GM18505 (cell line): ENCODE results near the gene HRC.
"Not testable (repeated sequence)": the region's sequence is repeated elsewhere in the genome, so short reads cannot be mapped to it uniquely, and the experiment has no call there.

Experiments
- ATAC-seq: cut with Tn5 transposase; IDR thresholded peaks from one replicate; pipeline ENCODE4 v1.9.1; 2021; ENCODE audit not compliant: unreplicated experiment
- POLR2A ChIP-seq: IDR thresholded peaks from 4 replicates; pipeline ENCODE4 v1.6.1; 2011; ENCODE audit warnings: borderline replicate concordance; ENCODE audit not compliant: insufficient read depth, insufficient read length; ENCODE audit errors: extremely low read depth

The HRC gene

DNA sequence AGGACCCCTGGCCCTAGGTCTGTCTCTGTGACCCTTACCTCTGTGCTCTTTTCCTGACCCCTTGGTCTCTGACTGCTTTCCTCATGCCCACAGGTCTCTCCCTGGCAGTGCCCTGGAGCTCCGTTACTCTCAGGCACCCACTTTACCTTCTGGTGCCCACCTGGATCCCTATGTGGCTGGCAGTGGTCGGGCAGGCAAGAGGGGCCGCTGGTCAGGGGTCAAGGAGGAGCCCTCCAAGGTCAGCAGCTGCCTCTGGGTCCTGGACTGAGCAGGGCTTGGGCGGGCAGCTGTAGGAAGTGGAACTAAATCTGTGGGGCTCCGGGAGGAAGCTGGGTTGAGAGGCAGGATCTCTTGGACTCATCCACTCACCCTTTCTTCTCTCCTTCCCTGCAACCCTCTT lies 19.5 kb downstream of the HRC start:
- no peak for ATAC-seq
- no peak for TF ChIP-seq POLR2A

DNA sequence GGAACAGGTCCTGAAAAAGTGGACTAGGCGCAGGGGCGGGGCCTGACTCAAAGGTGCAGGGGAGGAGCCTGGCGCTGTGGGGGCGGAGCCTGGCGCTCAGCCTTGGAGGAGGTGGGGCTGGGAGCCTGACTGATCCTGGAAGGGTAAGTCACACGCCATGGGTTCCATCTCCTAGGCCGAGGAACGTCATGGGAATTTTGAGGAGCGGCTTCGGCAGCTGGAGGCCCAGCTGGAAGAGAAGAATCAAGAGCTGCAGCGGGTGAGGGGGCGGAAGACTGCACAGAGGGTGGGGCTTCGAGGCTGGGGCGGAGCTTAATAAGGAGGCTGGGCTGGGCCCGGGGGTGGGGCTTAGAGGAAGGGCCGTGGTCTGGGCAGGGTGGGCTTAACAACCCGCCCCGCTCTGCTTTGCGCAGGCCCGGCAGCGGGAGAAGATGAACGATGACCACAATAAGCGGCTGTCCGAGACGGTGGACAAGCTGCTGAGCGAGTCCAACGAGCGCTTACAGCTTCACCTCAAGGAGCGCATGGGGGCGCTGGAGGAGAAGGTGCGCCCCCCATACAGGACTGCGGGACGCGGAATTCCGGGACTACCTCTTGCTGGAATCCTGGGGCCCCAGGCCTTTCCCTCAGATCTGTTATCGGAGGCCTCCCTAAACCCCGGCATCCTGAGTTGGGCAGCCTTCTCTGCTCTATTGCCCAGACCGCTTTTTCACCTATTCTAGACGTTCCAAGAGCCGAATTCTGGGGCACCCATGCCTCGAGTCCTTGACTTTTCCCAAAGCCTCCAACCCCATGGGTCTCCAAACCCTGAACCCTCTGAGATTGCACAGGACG lies 21.4 kb downstream of the HRC start:
- ATAC-seq, result no peak
- no peak for TF ChIP-seq POLR2A

DNA sequence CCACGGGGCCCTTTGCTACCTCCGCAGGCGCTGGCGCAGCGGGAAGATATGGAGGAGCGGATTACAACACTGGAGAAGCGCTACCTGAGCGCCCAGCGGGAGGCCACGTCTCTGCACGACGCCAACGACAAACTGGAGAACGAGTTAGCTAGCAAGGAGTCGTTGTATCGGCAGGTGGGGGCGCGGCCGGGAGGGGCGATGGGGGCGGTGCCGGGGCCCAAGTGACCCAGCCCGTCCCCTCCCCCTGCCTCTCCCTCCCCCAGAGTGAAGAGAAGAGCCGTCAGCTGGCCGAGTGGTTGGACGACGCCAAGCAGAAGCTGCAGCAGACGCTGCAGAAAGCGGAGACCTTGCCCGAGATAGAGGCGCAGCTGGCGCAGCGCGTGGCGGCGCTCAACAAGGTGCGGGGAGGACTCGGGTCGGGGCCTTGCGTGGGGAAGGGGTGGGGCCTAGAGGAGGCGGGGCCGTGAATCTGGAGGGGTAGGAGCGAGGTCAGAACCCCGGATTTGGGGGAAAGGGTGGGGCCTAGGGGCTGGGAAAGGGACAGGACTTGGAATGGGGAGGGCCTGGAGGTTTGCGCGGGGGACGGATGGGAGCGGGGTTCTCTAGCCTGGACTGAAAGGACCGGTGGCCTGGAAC lies 22.1 kb downstream of the HRC start:
- ATAC-seq, result no peak
- TF ChIP-seq POLR2A, result no peak

DNA sequence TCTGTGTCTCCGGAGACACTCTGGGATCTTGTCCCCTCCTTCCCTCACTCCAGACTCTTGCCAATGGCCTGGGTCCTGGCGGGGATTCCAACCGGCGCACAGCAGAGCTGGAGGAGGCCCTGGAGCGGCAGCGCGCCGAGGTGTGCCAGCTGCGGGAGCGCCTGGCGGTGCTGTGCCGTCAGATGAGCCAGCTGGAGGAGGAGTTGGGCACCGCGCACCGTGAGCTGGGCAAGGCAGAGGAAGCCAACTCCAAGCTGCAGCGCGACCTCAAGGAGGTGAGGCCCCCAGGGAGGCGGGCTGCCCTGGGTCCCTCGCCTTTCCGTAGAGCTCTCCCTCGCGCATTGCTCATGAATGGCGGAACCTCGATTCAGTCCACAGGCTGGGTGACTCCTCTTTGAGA lies 24.9 kb downstream of the HRC start:
- no peak for ATAC-seq
- no peak for TF ChIP-seq POLR2A

DNA sequence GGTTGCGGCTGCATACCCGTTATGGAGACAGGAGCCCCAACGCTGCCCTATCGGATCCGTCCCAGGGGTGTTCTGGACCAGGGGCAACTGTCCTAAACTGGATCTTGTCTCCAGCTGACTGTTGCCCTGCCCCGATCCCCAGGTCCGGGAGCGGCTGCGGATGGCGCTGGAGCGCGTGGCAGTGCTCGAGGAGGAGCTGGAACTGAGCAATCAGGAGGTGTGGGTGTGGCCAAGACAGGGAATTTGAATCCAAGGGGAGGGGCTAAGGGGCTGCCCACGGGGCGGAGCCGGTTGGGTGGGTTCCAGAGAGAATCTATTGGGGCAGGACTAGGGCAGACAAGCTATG lies 26.0 kb downstream of the HRC start:
- ATAC-seq, result no peak
- no peak for TF ChIP-seq POLR2A

DNA sequence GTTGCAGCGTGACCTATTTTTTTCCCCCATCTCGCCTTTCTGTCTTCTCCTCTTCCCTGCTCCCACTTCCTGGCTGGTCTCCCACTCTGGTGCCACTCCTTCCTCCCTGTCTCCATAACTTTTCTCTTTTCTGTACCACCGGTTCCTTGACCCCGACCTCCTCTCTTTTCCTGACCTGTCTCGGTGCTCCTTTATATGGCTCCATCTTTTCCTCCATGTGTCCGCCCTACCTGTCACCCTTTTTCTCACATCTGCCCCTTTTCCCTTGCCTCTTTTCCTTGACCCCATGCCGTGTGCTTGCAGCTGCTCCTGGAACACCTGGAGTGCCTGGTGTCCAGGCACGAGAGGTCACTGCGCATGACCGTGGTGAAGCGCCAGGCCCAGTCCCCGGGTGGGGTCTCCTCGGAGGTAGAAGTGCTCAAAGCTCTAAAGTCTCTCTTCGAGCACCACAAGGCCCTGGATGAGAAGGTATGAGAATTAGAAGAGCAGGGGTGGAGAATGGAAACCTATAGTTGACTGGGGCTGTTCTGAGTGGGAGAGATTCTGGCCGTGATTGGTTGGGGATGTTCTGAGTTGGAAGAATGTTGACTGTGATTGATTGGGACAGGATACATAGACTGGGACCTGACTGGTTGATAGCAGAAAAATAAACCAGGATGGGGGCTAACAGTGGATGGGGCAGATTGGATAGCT lies 26.5 kb downstream of the HRC start:
- TF ChIP-seq POLR2A, result no peak
- ATAC-seq, result no peak

DNA sequence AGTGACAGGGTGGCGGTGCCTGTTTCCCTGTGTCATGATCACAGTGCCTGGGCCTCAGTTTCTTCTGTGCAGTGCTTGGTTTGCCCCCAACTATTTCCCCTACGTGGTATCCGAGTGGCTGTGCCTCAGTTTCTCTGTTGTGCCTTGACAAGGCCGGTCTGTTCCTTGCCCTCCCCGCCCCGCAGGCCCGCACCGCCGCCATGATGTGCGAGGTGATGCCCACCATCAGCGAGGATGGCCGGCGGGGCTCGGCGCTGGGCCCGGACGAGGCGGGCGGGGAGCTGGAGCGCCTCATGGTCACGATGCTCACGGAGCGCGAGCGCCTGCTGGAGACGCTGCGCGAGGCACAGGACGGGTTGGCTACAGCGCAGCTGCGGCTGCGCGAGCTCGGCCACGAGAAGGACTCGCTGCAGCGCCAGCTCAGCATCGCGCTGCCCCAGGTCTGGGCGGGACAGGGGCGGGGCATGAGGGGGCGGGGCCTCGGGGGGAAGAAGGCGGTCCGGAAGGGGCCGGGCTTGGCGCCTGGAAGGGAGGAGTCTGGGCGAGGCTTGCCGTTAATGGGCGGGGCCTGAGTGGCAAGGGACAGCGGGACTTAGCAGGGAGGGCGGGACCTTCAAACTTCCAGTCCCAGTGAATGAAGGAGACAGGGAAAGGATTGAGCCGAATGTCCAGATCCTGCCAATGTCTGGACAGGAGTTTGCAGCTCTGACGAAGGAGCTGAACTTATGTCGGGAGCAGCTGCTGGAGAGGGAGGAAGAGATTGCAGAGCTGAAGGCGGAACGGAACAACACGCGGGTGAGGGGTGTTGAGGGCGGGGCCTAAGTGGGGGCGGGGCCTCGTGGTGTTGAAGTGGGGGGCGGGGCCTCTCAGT lies 27.3 kb downstream of the HRC start:
- TF ChIP-seq POLR2A, result no peak
- ATAC-seq, result peak; percentile 82

DNA sequence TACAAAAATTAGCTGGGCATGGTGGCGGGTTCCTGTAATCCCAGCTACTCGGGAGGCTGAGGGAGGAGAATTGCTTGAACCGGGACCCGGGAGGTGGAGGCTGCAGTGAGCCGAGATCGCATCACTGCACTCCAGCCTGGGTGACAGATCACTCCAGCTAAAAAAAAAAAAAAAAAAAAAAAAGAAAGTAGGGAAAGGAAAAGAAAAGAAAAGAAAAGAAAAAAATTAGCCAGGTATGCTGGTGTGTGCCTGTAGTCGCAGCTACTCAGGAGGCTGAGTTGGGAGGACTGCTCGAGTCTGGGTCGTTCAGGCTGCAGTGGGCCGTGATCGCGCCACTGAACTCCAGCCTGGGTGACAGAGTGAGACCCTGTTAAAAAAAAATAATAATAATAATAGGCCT lies 28.0 kb downstream of the HRC start:
- ATAC-seq, result not testable (repeated sequence)

DNA sequence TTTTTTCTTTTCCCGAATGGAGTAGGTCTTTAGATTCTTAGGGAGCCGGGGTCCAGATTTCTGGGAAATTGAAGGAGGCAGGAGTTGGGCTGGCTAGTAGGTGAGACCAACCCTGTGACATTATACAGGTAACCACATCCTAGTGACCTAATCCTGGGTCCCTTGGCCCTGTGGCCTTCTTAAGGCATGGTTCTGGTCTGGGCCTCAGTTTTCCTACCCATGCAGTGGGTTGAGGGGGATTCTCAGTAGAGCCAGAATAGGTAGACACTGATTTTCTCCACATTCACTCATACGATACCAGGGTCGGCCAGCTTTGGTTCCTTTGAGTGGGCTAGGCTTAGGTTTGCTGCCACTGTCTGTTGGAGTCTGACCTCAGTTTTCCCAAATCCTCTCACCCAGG lies 28.6 kb downstream of the HRC start:
- no peak for ATAC-seq

DNA sequence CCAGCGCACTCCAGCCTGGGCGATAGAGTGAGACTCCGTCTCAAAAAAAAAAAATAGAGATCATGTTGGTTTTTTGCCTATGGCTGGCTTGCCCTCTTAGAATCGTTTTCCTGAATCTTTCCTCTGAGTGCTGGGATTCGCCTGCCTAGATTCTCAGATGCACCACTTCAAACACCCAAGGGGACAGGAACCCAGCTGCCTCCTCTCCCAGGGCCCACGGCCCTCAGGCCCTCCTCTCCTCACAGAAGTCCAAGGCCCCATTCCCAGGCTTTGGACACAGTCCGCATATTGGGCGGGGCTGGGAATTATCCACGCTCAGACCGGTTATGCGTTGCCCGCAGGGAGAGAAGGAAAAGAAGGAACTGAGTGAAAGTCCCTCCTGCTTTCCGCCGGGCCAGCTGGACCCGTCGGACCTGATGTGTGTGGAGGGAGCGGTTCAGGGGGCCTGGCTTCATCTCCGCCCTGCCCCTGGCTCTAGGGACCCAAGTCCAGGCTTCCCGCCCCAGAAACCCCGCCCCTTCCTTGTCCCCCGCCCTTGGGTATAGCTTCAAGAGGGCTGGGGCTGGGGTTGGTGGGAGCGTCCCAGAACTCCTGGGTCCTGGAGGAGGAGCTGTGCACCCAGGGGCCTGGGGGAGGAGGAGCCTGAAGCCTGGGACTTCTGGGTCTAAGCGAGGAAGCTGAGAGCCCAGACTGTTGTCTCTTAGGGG lies 30.0 kb downstream of the HRC start:
- no peak for TF ChIP-seq POLR2A
- no peak for ATAC-seq

More for the DNA sequence above, 28.6 kb downstream of the HRC start:
- TF ChIP-seq POLR2A, result no peak

DNA sequence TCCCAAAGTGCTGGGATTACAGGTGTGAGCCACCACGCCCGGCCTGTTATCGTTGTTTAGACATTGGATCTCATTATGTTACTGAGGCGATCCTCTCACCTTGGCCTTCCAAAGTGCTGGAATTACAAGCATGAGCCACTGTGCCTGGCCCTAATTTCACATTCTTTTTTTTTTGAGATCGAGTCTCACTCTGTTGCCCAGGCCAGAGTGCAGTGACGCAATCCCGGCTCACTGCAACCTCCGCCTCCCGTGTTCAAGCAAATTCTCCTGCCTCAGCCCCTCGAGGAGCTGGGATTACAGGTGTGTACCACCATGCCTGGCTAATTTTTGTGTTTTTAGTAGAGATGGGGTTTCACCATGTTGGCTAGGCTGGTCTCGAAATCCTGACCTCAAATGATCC lies 31.9 kb downstream of the HRC start:
- not testable (repeated sequence) for ATAC-seq

DNA sequence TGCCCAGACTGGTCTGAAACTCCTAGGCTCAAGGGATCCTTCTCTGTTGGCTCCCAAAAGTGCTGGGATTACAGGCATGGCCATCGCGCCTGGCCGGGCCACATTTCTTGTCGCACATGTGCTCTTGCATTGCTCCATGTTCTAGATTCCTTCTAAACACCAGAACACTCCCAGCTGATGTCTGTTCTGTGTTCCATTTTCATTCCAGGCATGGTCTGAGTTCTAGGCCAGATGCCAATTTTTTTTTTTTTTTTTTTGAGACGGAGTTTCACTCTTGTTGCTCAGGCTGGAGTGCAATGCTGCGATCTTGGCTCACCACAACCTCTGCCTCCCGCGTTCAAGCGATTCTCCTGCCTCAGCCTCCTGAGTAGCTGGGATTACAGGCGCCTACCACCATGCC lies 33.4 kb downstream of the HRC start:
- ATAC-seq, result not testable (repeated sequence)

DNA sequence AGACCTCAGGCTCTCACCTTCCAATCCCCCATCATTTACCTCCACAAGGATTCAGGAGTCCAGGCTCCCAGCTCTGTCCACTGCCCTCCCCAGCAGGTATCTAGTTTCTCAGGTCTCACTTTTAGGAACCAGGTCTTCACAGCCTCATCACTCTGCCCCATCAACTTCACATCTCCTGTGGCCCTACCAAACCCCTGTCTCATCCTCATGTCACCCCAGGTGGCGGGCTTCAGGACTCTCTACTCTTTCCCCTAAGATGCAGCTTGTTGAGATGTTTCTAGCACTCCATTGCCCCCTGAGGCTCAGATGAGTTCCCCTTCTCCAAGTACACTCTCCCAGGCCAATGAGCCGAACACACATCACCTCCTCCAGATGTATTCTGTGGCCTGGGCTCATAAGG lies 34.3 kb downstream of the HRC start:
- no peak for TF ChIP-seq POLR2A
- ATAC-seq, result no peak
